Fibroblast of skin of left quadriceps (primary cell): ENCODE results near the gene PRSS38.

ENCODE experiments used
- DNase-seq, 2 experiments: peaks; one replicate each; pipeline ENCODE4 v3.0.0-alpha.2; 2013; ENCODE audit warnings: low read depth in 2 of 2

The PRSS38 gene

GRCh38 chr1:227885135-227885647 lies 69.7 kb downstream of the PRSS38 start:
- DNase-seq, result no peak

- DNase-seq, result no peak
These were observed 70.4 kb downstream of the PRSS38 start for GRCh38 chr1:227885648-227886502.

- no peak for DNase-seq
These were observed 71.1 kb downstream of the PRSS38 start for GRCh38 chr1:227886503-227886961.

DNA sequence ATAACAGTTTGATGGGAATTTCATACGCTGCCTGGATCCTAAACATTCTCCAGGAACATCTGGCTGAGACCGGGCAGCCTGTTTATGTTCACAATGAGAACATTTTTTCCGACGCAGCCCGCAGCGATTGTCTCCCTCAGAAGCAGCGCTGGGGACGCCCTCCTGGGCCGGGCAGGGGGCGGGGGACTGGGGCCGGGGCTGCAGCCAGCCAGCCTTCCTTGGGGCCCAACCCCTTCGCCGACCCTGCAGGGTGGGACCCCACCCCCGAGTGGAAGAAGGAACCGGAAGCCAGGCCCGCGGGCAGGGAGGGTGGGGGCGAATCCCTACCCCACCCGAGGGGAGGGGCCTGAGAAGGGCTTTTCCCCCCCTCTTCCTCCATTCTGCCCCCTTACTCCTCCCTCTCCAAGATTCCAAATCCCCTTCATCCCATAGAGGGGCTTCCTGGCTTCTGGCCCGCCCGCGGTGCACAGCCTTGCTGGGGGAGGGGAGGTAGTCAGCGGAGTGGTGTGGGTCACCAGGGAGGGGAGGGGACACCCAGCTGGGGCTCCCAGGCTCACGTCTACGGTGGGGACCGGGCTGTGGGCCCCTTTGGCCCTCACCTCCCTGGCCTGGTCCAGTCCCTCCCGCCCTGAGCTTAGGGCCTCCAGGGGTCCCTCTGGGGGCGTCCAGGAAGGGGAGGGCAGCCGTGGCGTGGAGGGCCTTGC lies 71.7 kb downstream of the PRSS38 start:
- peak; percentile 30 to 33 for DNase-seq

DNA sequence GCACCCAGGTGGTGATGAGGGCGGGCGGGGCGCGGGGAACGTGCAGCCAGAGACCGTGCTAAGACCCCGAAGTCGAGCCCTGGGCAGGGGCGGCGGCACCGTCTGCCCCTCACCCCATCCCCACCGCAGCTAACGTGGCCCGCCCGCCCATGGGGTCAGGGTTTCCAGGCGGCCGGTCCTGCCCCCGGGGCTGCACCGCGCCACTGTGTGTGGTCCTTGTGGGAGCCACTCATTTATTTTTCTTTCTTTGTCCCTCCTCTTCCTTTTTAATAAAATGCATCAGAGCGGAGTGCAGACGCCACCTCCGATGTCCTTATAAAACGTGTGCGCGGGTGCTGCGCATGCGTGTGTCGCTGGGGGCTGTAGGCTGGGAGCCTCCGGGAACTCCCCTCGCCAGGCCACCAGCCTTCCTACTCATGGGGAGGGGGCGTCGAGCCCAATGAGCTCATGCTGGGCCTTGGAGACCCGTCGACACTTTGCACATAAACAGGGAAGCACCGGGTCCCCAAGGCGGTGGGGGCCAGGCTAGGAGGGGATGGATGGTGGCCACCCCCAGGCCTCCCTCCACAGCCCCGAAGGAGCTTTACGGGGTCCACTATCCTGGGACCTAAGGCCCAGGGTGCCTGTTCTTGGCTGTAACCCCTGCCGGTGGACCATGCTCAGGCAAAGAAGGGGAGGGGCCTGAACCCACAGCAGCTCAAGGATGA lies 72.4 kb downstream of the PRSS38 start:
- DNase-seq, result no peak

GRCh38 chr1:227888404-227889046 lies 73.0 kb downstream of the PRSS38 start:
- DNase-seq, result no peak

DNA sequence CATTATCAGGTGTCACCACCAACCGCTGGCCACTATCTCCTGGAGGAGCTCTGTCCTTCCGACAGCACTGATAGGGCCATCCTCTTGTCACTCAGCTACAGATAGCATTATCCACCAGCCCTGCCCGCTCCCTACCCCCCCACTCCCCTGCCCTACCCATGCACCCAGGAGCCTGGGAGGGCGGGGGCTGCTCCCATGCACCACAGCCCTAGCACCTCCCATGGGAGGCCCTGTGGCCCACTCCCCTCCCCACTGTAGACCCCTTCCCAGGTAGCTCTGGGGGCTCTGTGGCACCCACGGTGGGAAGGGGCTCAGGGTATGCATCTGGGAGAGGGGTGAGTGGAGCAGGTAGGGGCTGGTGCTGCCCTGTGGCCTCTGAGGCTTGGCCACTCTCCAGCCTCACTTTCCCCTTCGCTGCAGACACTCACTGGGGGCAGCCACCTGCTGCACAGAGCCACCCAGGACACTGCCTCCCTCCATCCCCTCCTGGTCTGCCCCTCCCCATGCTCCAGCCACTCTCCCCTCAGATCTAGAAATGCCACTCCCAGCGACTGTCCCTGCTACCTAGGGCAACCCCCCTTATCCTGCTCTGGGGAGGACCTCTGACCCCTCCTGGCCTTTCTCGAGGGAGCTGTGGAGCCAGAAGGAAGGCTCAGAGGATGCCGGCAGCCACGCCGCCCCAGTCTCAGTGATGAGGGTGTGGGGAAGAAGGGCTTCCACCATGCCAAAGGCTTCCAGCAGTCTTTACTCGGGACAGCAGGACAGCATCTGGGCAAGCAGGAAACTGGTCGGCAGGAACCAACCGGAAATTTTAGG lies 73.8 kb downstream of the PRSS38 start:
- no peak for DNase-seq

- no peak for DNase-seq
These were observed 74.5 kb downstream of the PRSS38 start for GRCh38 chr1:227889863-227890405.

- no peak for DNase-seq
These were observed 75.2 kb downstream of the PRSS38 start for GRCh38 chr1:227890451-227891222.

DNA sequence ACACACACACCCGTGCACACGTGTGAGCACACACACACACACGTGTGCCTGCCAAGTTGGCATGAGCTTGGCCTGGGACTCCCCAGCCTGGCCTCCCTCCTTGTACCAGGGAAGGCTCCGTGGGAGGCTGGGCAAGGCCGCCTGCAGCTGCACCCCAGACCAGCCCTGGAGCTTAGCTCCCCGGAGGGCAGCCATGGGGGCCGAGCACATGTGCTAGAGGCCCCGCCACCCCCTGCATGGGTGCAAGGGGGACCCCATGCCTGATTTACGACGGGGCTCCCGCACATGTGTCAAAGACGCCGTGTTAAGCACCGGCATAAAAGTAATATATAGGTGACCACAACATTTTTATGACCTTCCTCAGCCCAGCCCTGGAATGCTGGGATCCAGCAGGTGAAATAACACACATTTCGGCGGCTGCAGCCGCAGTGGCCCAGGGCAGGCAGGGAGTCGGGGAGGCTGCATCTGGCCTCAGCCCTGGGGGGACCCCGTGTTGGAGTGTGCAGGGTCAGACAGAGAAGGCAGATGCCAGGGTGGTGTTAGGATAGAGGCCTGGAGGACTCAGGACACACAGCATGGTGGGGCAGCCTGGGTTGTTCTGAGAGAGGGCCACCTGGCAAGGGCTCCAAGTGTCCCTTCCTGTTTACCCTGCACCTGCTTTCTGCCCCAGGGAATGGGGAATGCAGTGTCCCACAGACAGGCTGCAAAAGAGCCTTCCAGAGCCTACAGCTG lies 75.9 kb downstream of the PRSS38 start:
- DNase-seq, result no peak

DNA sequence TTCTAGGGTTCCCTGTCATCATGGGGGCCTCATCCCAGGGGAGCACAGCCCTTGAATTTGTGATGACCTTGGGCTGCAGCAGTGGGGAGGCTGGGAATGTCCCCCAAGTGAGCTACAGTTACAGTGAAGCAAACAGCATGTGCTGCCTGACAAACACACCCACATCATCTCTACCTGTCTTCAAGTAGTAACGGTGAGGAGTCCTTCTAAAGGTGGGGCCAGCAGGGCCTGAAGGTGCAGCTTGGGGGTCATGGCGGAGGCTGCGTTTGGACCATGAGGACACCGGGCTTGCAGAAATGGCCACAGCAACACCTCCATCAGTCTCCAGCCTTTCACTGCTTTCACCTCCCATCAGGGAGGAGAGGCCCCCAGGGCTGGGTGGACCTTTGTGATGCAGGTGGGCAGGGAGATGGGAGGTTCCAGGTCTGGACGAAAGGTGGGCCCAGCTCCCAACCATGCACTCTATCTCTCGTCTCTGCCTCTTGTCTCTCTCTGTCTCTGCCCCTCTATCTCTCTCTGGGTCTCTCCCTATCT lies 76.5 kb downstream of the PRSS38 start:
- DNase-seq, result no peak

DNA sequence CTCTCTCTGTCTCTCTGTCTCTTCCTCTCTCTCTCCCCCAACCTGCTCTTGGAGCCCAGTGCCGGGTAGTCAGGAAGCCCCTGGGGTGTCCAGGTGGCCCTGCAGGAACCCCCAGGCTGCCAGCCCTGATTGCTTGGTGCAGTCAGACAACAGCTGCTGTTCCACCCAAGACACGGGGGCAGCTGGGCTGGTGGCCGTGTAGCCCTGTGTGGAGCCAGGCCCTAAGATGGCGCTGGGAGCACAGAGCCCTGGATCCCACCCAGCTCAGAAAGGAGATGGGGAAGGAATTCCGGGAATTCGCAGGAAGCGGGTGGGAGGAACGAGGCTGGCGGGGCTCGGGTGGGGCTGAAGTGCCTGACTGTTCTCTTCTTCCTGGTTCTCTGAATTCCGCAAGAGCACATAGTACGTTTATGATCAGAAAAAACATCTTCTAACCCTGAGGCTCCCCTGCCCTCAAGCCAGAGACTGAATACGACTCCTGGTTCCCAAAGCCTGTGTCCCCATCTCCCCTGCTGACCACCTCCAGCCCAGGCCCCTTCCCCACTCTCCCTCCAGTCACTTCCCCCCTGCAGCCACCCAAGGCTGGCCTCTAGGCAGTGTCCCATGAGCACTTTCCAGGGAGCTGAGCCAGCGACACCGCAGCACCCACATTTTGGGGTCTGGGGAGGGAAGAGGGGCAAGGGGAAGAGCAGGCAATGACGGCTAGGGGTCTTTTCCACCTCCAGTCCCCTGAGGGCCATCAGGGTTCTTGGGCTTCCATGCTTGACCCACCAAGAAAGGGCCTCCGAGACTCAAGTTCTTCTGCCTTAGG lies 77.2 kb downstream of the PRSS38 start:
- peak in 1 of 2 experiments; percentile 17 for DNase-seq

- no peak for DNase-seq
These were observed 77.9 kb downstream of the PRSS38 start for GRCh38 chr1:227893300-227893948.

DNA sequence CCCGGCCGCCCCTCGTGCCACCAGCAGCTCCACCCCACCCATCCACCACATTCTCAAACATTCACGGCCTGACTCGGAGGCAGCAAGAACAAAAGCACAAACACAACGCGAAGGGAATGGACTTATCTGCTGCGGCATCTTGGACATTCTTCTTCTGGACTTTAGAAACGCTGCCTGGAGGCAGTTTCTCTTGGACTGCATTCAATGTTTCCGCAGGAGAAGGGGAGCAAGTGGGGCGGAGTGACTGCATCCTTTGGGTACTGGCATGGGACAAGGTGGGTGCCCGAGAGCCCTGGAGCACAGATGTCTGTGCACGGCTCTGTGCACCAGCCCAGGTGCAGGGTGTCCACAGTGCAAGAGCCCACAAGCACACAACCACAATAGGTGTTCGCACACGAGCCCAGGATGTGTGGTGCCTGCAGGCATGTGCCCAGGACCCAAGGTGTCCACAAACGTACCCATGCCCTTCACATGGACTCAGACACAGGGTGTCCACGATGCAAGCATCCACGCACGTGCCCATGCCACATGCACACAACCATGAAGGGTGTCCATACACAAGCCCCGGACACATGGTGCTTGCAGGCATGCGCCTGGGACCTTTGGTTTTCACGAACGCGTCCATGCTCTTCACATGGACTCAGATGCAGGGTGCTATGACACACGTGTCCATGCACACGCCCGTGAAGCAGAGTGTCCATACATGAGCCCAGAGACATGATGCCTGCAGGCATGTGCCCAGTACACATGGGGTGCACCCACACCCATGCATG lies 78.7 kb downstream of the PRSS38 start:
- DNase-seq, result no peak

GRCh38 chr1:227894831-227895451 lies 79.5 kb downstream of the PRSS38 start:
- DNase-seq, result no peak
